Measurements from ENCODE around the gene ZBTB20. TPM values are rescaled to one million over a fixed set of nuclear protein-coding genes. Genes with fewer than 3 reads are reported as not detected.

The ZBTB20 gene
- total and polyA plus RNA-seq, 2 of the 4 experiments (the other 2 are of a cell fraction): 0.75 to 14.7 TPM

GRCh38 chr3:114323546-114324254 lies 823.4 kb downstream of the ZBTB20 start:
- Histone ChIP-seq H3K27ac (ENCODE audit: insufficient read depth, low read length) (no peak overlapping the region), H2AK9ac (replicated peaks; ENCODE audit: low read depth, low read length, poor library complexity) (no peak overlapping the region), H3K9me3 (ENCODE audit: control insufficient read depth, insufficient read depth, low read length) (no peaks in the 10 kb centered on the region), H2BK20ac (ENCODE audit: low read depth, low read length) (no peak overlapping the region), H2AK5ac (ENCODE audit: low read depth, low read length) (no peak overlapping the region), H4K8ac (ENCODE audit: low read depth in 2 of 2, low read length in 2 of 2) (no peak overlapping the region), H4K91ac (ENCODE audit: insufficient read depth, low read depth, low read length) (no peak overlapping the region), H3K4ac (ENCODE audit: low read depth, low read length) (no peak overlapping the region), H2BK120ac (ENCODE audit: low read depth, low read length) (no peak overlapping the region), H4K20me1 (ENCODE audit: insufficient read depth, low read length) (no peaks in the 10 kb centered on the region), H3K27me3 (ENCODE audit: control insufficient read depth, insufficient read depth, low read length) (no peaks in the 10 kb centered on the region), H3K9me1 (ENCODE audit: insufficient read depth, low read length) (no peaks in the 10 kb centered on the region), H3K79me1 (ENCODE audit: low read depth in 1 of 2, low read length in 2 of 2) (no peaks in the 10 kb centered on the region; a peak in 1 of 4 replicates), H3K14ac (replicated peaks; ENCODE audit: low read depth, low read length) (no peak overlapping the region), H3K36me3 (ENCODE audit: control insufficient read depth, insufficient read depth, low read length) (no peaks in the 10 kb centered on the region), H3K56ac (ENCODE audit: extremely low read depth, insufficient read depth, low read length) (no peak overlapping the region), H3K9ac (ENCODE audit: low read depth, low read length) (no peak overlapping the region), H2BK15ac (ENCODE audit: low read depth, low read length) (no peak overlapping the region), H3K18ac (ENCODE audit: low read depth, low read length) (no peak overlapping the region), H2BK5ac (ENCODE audit: low read depth, low read length, poor library complexity, severe bottlenecking) (no peak overlapping the region), H3K4me3 (ENCODE audit: insufficient read depth, low read depth, low read length) (no peak overlapping the region), H3K4me1 (ENCODE audit: control insufficient read depth, insufficient read depth, low read length) (no peaks in the 10 kb centered on the region), H2AFZ (replicated peaks; ENCODE audit: low read length, poor library complexity) (no peak overlapping the region), H4K5ac (ENCODE audit: low read depth, low read length) (no peak overlapping the region), H3K4me2 (ENCODE audit: low read depth, low read length) (no peak overlapping the region), H3K23ac (ENCODE audit: low read depth, low read length) (no peak overlapping the region)
- dilution Hi-C loops (cut with HindIII; ENCODE audit: low sequenced_read_pairs, unreplicated experiment) (no loop called here), in situ Hi-C loops (cut with MboI; ENCODE audit: low sequenced_read_pairs) (no loop called here), intact Hi-C loops (cut with micrococcal nuclease) (no loop called here)
- ATAC-seq (ENCODE audit: low read depth) (no peak), DNase-seq (no peak)
- ChIA-PET POLR2A (ENCODE audit: unreplicated experiment) (no interaction called here), CTCF (interaction anchor here (2.1 kb wide), 1 partner anchor 12 kb away, joined by 5 read pairs; no protein-coding TSS in a partner anchor)
- no CpG with 5 or more reads among the region's 3 CpGs for WGBS, 2 experiments (ENCODE audit: extremely low coverage in 2 of 2, insufficient read length in 1 of 2)
- no TSS peak for BruUV-seq (replicated peaks)
- no peak for TF ChIP-seq CHD1 (IDR thresholded peaks at IDR 0.05; ENCODE audit: low read depth, low read length)
- TF ChIP-seq, protein P1, sequence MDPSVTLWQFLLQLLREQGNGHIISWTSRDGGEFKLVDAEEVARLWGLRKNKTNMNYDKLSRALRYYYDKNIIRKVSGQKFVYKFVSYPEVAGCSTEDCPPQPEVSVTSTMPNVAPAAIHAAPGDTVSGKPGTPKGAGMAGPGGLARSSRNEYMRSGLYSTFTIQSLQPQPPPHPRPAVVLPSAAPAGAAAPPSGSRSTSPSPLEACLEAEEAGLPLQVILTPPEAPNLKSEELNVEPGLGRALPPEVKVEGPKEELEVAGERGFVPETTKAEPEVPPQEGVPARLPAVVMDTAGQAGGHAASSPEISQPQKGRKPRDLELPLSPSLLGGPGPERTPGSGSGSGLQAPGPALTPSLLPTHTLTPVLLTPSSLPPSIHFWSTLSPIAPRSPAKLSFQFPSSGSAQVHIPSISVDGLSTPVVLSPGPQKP (IDR thresholded peaks at IDR 0.05; ENCODE audit: borderline replicate concordance, low read depth, low read length): no peak
- TF ChIP-seq POLR2A (IDR thresholded peaks at IDR 0.05; ENCODE audit: low read depth, low read length): no peak
- no peak for TF ChIP-seq NFE2L2 (IDR thresholded peaks at IDR 0.05; ENCODE audit: low read depth, low read length)
- TF ChIP-seq, protein P2, sequence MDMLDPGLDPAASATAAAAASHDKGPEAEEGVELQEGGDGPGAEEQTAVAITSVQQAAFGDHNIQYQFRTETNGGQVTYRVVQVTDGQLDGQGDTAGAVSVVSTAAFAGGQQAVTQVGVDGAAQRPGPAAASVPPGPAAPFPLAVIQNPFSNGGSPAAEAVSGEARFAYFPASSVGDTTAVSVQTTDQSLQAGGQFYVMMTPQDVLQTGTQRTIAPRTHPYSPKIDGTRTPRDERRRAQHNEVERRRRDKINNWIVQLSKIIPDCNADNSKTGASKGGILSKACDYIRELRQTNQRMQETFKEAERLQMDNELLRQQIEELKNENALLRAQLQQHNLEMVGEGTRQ (IDR thresholded peaks at IDR 0.05; ENCODE audit: low read depth, low read length): no peak
- TF ChIP-seq FOS (IDR thresholded peaks at IDR 0.05; ENCODE audit: low read depth, low read length): no peak
- TF ChIP-seq CEBPB (IDR thresholded peaks at IDR 0.05; ENCODE audit: low read depth, low read length): no peak
- no peak for TF ChIP-seq MAFK (IDR thresholded peaks at IDR 0.05; ENCODE audit: low read depth, low read length)
- TF ChIP-seq MAZ (IDR thresholded peaks at IDR 0.05; ENCODE audit: borderline replicate concordance, low read depth, low read length): no peak

All from IMR-90 (cell line).